Activated T-cell treated with anti-CD3 and anti-CD28 coated beads, Interleukin-2, amount 50 U/mL, for 24 hours (primary cell): ENCODE data around the gene IGSF3.

Experiments used
- DNase-seq: peaks from one replicate; pipeline ENCODE4 v3.0.0-alpha.2; 2020
- H3K27ac Mint-ChIP-seq: 2 replicates; pipeline ENCODE4 v1.8.0; 2020; ENCODE audit warnings: mild to moderate bottlenecking, mixed read lengths
- H3K27me3 Mint-ChIP-seq: 2 replicates; pipeline ENCODE4 v1.8.0; 2020; ENCODE audit warnings: mixed read lengths
- H3K36me3 Mint-ChIP-seq: 2 replicates; pipeline ENCODE4 v1.8.0; 2020; ENCODE audit warnings: low read depth, mixed read lengths
- H3K4me1 Mint-ChIP-seq: 2 replicates; pipeline ENCODE4 v1.8.0; 2020; ENCODE audit warnings: low read depth, mixed read lengths
- H3K4me3 Mint-ChIP-seq: 2 replicates; pipeline ENCODE4 v1.8.0; 2020; ENCODE audit warnings: mild to moderate bottlenecking, moderate library complexity, mixed read lengths
- H3K9me3 Mint-ChIP-seq: 2 replicates; pipeline ENCODE4 v1.8.0; 2020; ENCODE audit warnings: mixed read lengths

Gene IGSF3

DNA sequence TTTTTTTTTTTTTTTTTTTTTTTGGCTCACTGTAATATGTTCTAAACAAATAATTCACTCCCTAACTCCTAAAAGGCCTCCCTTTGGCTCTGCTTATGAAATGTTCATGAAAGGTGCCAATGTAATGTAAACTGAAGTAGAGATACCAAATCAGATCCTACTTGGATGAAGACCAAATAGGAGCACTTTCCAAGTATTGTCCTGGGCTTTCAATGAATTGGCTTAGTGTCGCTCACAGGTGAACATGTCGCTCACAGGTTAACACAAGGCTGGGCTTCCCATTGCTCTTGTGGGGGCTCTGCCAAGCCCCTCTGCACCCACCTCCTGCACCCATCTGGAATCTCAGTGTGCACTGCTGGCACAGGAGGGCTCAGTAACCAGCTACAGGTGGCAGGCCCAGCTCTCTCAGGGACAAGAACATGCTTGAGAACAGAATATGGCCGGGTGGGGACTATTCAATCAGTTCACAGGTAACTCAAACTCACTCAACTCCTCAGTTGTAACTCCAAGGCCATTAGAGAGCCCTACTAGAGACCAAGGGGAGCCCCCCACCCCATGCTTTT is 86.1 kb downstream of the IGSF3 start:
- H3K4me3 Mint-ChIP-seq = no peak overlapping the region
- H3K36me3 Mint-ChIP-seq = no peaks in the 10 kb centered on the region
- H3K27me3 Mint-ChIP-seq = no peaks in the 10 kb centered on the region
- peaks cover 2% of the 10 kb centered on the region for H3K4me1 Mint-ChIP-seq
- no peaks in the 10 kb centered on the region for H3K9me3 Mint-ChIP-seq
- DNase-seq = no peak
- no peak overlapping the region for H3K27ac Mint-ChIP-seq

DNA sequence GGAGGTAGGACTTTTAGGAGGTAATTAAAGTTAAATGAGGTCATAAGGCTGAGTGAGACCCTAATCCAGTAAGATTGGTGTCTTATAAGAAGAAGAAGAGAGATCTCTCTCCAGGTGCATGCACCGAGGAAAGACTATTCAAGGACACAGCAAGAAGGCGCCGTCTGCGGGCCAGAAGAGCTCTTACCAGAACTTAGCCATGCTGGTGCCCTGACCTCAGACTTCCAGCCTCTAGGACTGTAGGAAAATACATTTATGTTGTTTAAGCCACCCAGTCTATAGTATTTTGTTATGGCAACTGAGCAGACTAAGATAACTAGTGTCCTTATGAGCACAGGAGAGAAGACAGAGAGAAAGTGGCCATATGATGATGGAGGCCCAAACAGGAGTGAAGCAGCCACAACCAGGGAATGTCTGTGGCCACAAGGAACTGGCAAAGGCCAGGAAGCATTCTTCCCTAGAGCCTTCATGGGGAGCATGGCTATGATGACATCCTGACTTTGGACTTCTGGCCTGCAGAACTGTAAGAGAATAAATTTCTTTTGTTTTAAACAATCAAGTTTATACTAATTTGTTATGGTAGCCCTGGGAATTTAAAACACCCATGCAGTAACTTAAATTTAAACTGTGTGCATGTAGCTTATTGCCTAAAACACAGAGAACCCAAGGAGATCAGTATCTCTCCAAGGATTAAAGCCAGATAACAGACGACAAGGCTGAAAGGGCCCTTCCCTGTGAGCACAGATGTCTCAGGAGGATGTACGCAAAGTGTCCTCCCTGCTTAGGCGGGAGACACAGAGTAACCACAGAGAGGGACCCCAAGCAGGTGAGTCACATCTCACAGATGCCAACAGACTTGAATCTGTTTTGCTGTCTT is 86.8 kb downstream of the IGSF3 start:
- Mint-ChIP-seq H3K36me3 (no peaks in the 10 kb centered on the region), H3K9me3 (no peaks in the 10 kb centered on the region), H3K27ac (no peak overlapping the region), H3K27me3 (no peaks in the 10 kb centered on the region), H3K4me3 (no peak overlapping the region), H3K4me1 (no peaks in the 10 kb centered on the region)
- DNase-seq = no peak

DNA sequence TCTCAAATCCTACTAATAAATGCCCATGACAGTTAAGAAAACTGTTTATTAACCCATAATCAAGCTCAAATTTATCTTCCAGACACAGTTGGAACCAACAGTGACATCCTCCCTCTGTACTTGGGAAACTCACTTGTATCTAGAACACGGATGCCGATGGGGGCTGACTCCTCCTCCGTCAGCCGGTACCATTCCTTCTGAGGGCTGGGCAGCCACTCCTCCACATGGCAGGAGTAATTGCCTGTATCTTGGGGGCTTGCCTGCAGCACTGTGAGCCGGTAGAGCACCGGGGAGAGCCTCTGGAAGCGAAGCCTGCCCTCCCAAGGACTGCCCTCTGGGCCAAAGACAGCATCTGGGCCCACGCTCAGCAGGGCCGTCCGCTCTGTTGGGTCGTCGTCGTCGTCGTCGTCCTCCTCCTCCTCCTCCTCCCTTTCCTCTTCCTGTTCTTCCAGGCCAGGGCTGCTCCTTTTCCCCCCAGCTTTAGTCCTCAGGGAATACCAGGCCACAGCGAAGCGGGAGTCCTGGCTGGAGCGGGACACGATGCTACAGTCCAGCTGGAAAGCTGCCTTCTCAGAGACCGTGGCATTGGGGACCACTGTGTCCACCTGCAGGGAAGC is 88.2 kb downstream of the IGSF3 start:
- no peak for DNase-seq
- Mint-ChIP-seq H3K36me3 (no peaks in the 10 kb centered on the region), H3K27ac (no peak overlapping the region), H3K4me3 (no peak overlapping the region), H3K9me3 (no peaks in the 10 kb centered on the region), H3K27me3 (no peaks in the 10 kb centered on the region), H3K4me1 (peaks cover 8% of the 10 kb centered on the region)

DNA sequence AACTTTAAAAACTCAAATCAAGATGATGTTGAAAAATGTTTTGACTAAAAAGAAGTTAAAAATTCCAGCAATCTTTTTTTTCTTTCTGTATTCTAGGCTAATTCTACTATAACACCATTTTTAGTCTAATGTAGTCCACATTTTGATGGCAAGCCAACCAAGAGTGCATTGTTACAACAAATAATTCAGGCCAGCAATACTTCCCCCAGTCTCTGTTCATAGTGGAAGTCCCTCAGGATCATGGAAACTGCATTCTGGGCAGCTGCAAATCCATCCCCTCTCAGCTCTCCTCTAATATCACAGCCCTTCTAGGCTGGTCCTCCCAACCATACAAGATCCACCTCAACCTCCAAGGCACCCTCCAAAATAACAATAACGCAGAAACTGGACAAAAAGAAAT is 89.0 kb downstream of the IGSF3 start:
- Mint-ChIP-seq H3K27ac (no peak overlapping the region), H3K4me3 (no peak overlapping the region)

DNA sequence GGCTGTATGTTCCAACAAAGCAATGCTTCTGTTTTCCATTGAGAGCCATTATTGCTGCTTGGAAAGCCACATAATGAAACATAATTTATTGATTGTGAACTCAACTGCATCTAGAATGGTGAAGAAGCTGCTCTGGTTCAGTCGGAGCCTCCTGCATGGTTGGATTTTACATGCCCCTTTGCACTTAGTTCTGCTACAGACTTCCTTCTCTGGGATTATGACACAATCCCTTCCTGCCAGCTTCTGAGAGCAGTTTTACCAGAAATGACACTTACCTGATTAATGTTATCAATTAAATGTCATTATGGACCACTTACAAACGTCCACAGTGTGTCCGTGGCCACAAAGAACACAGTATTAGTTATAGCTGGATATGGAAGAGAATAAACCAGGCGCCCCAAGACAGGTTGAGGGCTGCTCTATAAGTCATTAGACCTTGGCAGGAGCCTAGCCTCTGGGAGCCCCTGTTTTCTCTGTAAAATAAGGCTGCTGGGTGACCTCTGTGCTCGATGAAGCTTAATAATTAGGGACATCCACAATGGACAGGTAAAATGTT is 89.7 kb downstream of the IGSF3 start:
- no peak overlapping the region for H3K27ac Mint-ChIP-seq
- H3K4me3 Mint-ChIP-seq = no peak overlapping the region
- no peaks in the 10 kb centered on the region for H3K9me3 Mint-ChIP-seq
- H3K36me3 Mint-ChIP-seq = no peaks in the 10 kb centered on the region
- no peak for DNase-seq
- no peaks in the 10 kb centered on the region for H3K27me3 Mint-ChIP-seq
- peaks cover 23% of the 10 kb centered on the region for H3K4me1 Mint-ChIP-seq

More for the DNA sequence above, 89.0 kb downstream of the IGSF3 start:
- Mint-ChIP-seq H3K9me3 (no peaks in the 10 kb centered on the region), H3K36me3 (no peaks in the 10 kb centered on the region), H3K4me1 (peaks cover 16% of the 10 kb centered on the region), H3K27me3 (no peaks in the 10 kb centered on the region)
- no peak for DNase-seq

DNA sequence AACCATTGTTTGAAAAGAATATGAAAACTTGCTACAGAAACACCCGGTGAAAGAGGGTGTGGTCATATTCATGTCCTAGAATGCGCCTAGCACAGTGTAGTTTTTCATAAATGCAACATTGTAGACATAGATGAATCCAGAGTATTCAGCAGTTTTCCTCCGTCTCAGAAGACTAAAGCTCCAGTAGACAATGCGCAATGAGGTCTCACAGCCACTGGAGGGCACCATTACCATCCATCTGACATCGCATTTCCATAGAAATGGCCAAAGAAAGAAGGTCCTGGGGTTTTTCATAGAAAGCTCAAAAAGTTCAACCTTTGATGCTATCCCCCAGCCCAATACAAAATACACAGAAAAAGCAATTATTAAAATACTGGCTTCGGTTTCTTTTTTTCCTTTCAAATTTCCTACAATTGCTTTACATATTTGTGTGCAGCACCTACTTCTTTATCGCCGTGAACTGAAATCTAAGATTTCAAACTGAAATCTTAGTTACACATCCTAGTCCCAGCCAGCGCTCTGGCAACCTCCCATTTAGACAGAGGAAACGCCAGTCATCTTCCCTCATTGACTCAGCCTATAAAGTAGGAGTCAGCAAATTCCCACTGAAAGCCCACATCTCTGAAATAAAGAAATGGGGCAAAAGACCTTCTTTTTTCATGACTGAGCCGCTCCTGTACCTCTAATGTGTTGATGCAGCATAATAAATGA is 92.8 kb downstream of the IGSF3 start:
- peak; percentile 65 for DNase-seq
- Mint-ChIP-seq H3K4me3 (no peak overlapping the region), H3K27ac (no peak overlapping the region), H3K27me3 (peaks cover 5% of the 10 kb centered on the region), H3K9me3 (no peaks in the 10 kb centered on the region), H3K36me3 (peaks cover 5% of the 10 kb centered on the region), H3K4me1 (peaks cover 43% of the 10 kb centered on the region)

DNA sequence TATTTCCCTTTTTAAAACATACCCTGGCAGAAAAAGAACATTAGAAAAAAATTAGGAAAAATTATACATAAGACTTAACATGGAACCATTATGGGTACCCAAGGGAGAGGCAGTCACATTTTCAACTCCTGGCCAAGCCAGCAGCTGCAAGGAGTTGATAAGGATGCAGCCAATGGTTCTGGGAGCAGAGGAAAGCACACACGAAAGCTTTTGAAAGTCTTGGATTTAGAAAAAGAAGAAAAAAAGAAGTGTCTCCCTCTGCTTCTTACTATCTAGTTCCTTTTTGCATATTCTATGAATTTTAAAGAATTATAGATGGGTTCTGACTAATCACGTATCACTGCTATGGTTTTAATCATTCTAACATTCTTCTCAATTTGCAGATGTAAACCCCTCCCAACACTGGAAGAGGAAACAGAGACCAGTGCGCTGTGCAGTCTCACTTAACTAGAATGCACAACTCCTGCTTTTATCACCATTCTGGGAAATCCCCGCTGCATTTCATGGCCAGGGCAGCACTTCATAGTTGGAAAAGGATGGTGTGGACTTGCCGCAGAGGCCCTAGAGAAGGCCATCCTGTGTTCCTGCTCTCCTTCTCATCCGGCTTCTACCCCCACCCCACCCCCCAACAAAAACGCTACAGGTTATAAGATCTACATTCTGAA is 94.0 kb downstream of the IGSF3 start:
- no peak overlapping the region for H3K4me3 Mint-ChIP-seq
- DNase-seq = no peak
- H3K36me3 Mint-ChIP-seq = peaks cover 7% of the 10 kb centered on the region
- peaks cover 54% of the 10 kb centered on the region for H3K4me1 Mint-ChIP-seq
- H3K27me3 Mint-ChIP-seq = peaks cover 5% of the 10 kb centered on the region
- H3K9me3 Mint-ChIP-seq = no peaks in the 10 kb centered on the region
- peak overlapping the region; percentile 26 for H3K27ac Mint-ChIP-seq

DNA sequence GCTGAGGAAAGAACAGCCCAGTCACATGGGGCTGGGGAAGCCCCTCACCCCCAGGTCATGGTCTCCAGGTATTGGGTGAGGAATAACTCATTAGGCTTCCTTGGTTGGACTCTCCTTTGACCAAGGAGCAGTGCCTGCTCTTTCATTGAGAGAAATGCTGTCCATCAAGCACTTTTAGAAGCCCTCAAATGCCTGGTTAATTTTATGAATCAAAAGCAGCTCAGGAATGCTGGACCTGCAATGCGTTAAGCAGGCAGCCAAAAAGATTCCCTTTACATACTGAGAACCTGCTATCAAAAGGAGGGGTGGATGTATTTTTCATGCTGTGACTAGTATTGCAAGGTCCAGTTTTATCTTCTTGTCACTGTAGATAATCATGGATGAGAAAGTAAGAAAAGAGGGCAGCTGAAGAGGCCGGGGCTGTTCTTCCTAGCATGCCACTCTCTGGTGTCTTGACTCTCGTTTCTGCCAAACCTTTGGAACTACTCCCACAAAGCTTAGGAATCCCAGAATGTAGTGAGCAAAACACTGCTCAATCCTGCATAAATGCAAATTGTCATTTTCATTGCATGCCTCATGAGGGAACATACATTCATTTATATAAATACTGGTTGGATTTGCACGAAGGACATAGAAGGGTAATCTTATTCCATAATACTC is 94.6 kb downstream of the IGSF3 start:
- Mint-ChIP-seq H3K4me3 (no peak overlapping the region), H3K4me1 (peaks cover 61% of the 10 kb centered on the region), H3K27ac (no peak overlapping the region), H3K27me3 (peaks cover 5% of the 10 kb centered on the region), H3K9me3 (no peaks in the 10 kb centered on the region), H3K36me3 (peaks cover 9% of the 10 kb centered on the region)
- no peak for DNase-seq

DNA sequence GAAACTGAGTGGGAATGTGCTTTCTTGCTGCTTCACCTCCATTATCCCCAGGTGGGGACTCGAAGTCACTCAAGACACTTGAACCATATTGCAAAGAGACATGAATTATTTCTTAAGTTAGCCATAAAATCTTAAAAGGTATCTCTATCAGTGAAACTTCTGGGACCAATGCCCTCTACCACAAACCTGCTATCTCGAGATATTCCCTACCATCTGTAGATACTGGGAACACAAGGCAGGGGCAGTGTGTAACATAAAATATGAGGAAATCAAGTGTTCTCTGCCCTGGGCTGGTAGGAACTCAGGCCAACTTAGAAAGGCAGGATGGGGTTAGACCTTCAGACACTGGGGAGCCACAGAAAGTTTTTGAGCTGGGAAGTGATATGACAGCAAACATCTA is 95.4 kb downstream of the IGSF3 start:
- H3K4me3 Mint-ChIP-seq = peak overlapping the region; percentile 93
- peaks cover 64% of the 10 kb centered on the region for H3K4me1 Mint-ChIP-seq
- H3K27me3 Mint-ChIP-seq = peaks cover 5% of the 10 kb centered on the region
- peak overlapping the region; percentile 85 for H3K27ac Mint-ChIP-seq
- H3K36me3 Mint-ChIP-seq = peaks cover 12% of the 10 kb centered on the region
- DNase-seq = no peak
- H3K9me3 Mint-ChIP-seq = no peaks in the 10 kb centered on the region

DNA sequence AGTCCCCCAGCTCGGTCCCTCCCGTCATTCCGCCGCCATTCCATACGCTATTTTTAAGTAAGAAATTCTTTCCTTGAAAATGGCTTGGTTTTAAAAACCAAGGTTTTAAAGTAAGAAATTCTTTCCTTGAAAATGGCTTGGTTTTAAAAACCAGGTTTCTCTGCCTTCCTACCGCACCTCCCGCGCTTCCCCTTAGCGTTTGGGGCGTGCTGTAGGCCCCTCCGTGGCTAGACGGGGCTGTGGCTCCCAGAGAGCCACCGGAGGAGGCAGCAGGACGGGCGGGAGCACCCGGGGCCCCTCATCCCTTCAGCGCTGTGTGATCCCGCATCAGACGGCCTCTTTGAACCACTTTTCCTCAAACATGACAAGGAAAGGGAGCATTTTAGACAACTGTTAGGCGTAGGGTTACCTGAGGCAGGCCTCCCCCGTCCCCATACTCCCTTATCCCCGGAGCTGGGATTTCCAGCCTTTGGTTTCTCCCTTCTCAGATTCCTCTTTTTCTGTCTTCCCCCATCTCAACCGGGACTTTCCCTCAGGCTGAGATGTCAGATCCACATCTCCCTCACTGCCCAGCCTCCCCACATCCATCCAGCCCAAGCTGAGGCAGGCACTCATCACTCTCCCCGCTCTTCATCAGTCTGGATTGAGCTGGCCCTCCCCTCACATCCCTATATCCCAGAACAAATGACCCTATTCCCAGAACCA is 96.2 kb downstream of the IGSF3 start:
- DNase-seq = no peak
- peak overlapping the region; percentile 93 for H3K4me3 Mint-ChIP-seq
- peaks cover 13% of the 10 kb centered on the region for H3K36me3 Mint-ChIP-seq
- H3K27ac Mint-ChIP-seq = peak overlapping the region; percentile 85
- no peaks in the 10 kb centered on the region for H3K9me3 Mint-ChIP-seq
- H3K27me3 Mint-ChIP-seq = peaks cover 5% of the 10 kb centered on the region
- peaks cover 69% of the 10 kb centered on the region for H3K4me1 Mint-ChIP-seq

DNA sequence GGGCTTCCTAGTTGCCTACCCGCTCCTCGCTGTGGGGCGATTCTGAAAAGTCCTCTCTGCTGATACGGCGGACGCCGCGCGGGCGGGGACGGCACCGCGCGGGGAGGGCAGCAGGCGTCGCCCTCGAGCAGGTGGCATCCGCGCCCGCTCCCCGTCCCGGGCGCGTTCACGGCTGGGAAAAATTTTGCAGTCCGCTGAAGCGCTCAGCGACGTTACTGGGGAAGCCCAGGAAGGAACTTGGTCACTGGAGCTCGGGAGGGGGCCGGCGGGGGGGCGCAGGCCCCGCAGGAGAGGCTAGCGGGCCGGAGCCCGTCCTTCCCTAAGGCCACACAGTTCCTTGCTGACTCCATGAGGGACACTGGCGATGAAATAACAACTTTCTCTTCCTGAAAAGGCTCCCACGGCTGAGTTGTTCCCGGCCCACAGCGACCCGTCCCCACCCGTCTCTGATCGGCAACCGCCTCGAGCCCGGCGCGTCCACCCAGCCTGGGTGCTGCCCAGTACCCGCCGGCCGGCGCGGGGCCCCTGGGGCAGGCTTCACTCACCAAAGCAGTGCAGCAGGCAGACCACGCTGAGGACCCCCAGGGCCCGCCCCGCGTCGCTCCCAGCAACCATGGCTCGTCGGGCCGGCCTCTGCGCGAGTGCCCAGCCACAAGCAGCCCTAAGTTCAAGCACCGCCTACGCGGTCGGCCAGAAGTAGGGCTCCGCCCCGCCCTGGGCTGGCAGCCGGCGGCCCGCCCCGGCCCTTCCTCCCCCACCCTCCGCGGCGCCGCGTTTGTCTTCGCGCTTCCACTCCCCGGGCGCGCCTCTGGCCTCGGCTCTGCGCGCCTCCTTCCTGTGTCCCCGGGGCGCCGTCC is 96.9 kb downstream of the IGSF3 start, which contains the start of gene CD58:
CD58 (minus strand) TSS at position 669 of the 857 bp plus-strand sequence; CDS start at position 615, 54 bp downstream.
- H3K4me3 Mint-ChIP-seq = peak within 1 kb of the TSS; percentile 93
- H3K27ac Mint-ChIP-seq = peak within 1 kb of the TSS; percentile 95
- H3K9me3 Mint-ChIP-seq = no peaks in the 10 kb centered on the region
- H3K36me3 Mint-ChIP-seq = peaks cover 19% of the 10 kb centered on the region
- DNase-seq = peak; percentile 89
- peaks cover 5% of the 10 kb centered on the region for H3K27me3 Mint-ChIP-seq
- H3K4me1 Mint-ChIP-seq = peaks cover 75% of the 10 kb centered on the region

DNA sequence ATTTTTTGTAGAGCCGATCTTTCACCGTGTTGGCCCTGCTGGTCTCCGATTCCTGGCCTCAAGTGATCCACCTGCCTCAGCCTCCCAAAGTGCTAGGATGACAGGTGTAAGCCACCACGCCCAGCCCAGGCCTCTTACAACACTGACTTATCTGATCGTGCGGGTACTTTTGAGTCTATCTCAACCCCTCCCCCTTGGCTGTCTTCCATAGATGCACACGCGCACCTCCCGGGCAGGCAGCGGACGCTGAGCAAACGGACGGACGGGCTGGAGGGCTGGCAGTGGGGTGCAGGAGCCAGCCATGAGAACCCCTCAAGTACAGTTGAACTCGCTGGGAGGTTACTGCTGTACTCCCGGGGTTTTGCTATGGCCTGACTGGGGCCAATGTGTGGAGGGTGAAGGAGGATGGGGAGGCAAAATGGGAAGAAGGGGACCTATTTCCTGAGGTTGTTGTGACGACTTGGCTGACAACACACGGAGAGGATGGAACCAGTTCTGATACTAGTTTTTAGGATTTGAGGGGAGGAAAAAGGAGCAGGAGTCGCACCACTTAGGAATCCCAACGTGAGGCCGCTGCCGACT is 97.7 kb downstream of the IGSF3 start:
- peaks cover 76% of the 10 kb centered on the region for H3K4me1 Mint-ChIP-seq
- H3K27ac Mint-ChIP-seq = peak overlapping the region; percentile 95
- peaks cover 5% of the 10 kb centered on the region for H3K27me3 Mint-ChIP-seq
- H3K36me3 Mint-ChIP-seq = peaks cover 24% of the 10 kb centered on the region
- no peaks in the 10 kb centered on the region for H3K9me3 Mint-ChIP-seq
- peak; percentile 66 for DNase-seq
- peak overlapping the region; percentile 93 for H3K4me3 Mint-ChIP-seq
